ENCODE results near the gene EIF2S2. TPM values are rescaled to one million over a fixed set of nuclear protein-coding genes. Genes with fewer than 3 reads are reported as not detected.

Gene EIF2S2
- total RNA-seq, 4 donors from 2014 or later = 32.8 to 43.1 (median 41.0) TPM

Small RNA genes within 50 kb of the gene (small RNA-seq; reads per million reads assigned to genes)
- gene MIR4755 = not detected

Other genes with a start within 250 kb of the EIF2S2 start
- 100 to 1,000 TPM in 1 of 4 donors, 10 to 100 TPM in 3; 69.1 to 107 (median 96.4) TPM for gene RALY, start 118.3 kb downstream of the EIF2S2 start, total RNA-seq
- gene ASIP, start 129.2 kb upstream of the EIF2S2 start, total RNA-seq = 10 to 100 TPM in 1 of 4 donors, 1 to 10 TPM in 2, not detected in 1; 1.4 to 10.5 (median 3.3) TPM
- gene AHCY, start 191.1 kb upstream of the EIF2S2 start, total RNA-seq = 100 to 1,000 TPM in 1 of 4 donors, 10 to 100 TPM in 3; 77.8 to 110 (median 83.1) TPM

Measured in tibial nerve (tissue), 4 donors.